ENCODE measurements around the gene IDI1.

IDI1 gene

DNA sequence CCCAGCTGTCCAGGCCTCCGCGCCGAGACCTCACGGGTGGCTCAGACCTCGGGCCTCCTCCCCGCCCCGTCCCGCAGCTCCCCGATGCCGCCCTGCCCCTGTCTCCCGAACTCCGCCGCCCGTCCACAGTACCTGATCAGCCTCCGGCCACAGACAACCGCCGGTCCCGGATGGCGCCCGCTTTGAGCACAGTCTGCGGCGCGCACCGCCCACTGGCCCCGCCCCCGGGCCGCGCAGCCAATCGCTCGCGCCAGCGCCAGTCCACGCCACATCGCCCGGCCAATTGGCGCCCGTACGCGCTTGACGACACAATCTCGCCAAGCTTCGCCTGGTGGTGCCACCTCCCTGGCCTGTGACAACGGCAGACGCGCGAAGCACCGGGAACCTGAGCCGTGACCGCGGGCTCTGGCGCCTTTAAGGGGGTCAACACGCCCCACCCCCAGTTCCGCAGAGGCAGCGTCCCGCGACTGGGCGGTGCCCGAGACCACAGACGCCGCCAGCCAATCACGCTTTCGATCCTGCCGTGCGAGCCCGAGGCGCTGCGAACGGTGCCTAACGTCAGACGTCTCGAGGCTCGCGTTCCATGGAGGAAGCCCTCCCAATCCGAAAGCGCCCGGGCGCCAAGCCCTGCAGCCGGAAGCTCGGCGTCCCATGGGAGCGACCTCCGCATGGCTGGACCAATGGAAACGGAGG, at the start of gene IDI1:
TSS of gene IDI1 (minus strand) at position 388 of the 693 bp plus-strand sequence. CDS start at position 272, 116 bp downstream.
- H3K9ac ChIP-seq (ENCODE audit: low read depth, low read length) = peak within 1 kb of the TSS; percentile 89
- H3K36me3 ChIP-seq (ENCODE audit: control insufficient read depth, insufficient read depth, low read length) = peaks cover 5% of the 10 kb centered on the region
- peak within 1 kb of the TSS; percentile 98 for H3K4me3 ChIP-seq (ENCODE audit: low read depth, low read length)
- peaks cover 4% of the 10 kb centered on the region for H3K4me1 ChIP-seq (ENCODE audit: control insufficient read depth, insufficient read depth, low read length)
- H3K9me3 ChIP-seq (ENCODE audit: control insufficient read depth, insufficient read depth, low read length) = no peaks in the 10 kb centered on the region
- no peaks in the 10 kb centered on the region for H3K27me3 ChIP-seq (ENCODE audit: control insufficient read depth, insufficient read depth, low read length)

DNA sequence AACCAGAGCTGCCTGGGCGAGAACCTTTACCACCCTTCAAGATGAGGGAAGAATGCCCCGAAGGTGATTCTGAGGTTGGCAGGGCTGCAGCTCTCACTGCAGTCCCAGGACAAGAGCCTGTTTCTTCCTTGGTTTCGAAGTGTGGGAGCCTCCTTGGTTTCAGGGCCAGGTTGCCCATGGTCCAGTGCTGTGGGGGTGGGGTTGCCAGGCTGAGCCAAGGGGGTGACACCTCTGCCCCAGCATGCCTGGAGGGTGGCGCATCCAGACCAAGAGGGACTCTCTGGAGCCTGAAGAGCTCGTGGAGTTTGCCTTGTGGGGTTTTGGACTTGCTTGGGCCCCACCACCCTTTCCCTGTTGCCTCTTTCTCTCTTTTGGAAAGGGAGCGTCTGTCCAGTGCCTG, 48.5 kb upstream of the IDI1 start:
- H3K4me1 ChIP-seq (ENCODE audit: control insufficient read depth, insufficient read depth, low read length) = no peaks in the 10 kb centered on the region
- H3K27me3 ChIP-seq (ENCODE audit: control insufficient read depth, insufficient read depth, low read length) = no peaks in the 10 kb centered on the region
- no peak overlapping the region for H3K4me3 ChIP-seq (ENCODE audit: low read depth, low read length)
- no peaks in the 10 kb centered on the region for H3K9me3 ChIP-seq (ENCODE audit: control insufficient read depth, insufficient read depth, low read length)
- no peak overlapping the region for H3K9ac ChIP-seq (ENCODE audit: low read depth, low read length)
- H3K36me3 ChIP-seq (ENCODE audit: control insufficient read depth, insufficient read depth, low read length) = peaks cover 16% of the 10 kb centered on the region

DNA sequence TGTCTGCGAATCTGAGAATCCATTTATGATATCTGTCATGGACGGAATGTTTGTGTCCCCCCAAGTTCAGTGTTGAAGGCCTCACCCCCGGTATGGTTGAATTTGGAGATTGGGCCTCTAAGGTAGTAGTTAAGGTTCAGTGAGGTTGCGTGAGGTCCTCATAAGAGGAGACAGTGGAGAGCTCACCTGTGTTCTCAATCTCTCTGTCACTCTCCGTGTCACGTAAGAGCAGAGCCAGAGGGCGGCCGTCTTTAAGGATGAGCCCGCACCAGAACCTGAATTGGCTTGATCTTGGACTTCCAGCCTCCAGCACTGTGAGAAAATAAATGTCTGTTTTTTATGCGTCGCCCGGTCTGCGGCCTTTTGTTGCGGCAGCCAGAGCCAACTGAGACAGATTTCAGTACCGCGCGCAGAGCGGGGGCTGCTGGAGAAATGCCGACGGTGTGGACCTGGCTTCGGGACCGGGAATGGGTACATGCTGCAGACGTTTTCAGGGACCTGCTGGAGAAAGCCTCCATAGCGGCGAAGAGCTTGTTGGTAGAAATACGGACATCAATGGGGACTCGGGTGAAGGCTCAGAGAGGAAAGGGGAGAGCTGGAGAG, 47.5 kb upstream of the IDI1 start:
- H3K27me3 ChIP-seq (ENCODE audit: control insufficient read depth, insufficient read depth, low read length) = no peaks in the 10 kb centered on the region
- H3K4me3 ChIP-seq (ENCODE audit: low read depth, low read length) = no peak overlapping the region
- H3K4me1 ChIP-seq (ENCODE audit: control insufficient read depth, insufficient read depth, low read length) = no peaks in the 10 kb centered on the region
- H3K36me3 ChIP-seq (ENCODE audit: control insufficient read depth, insufficient read depth, low read length) = peaks cover 16% of the 10 kb centered on the region
- H3K9me3 ChIP-seq (ENCODE audit: control insufficient read depth, insufficient read depth, low read length) = no peaks in the 10 kb centered on the region
- no peak overlapping the region for H3K9ac ChIP-seq (ENCODE audit: low read depth, low read length)

DNA sequence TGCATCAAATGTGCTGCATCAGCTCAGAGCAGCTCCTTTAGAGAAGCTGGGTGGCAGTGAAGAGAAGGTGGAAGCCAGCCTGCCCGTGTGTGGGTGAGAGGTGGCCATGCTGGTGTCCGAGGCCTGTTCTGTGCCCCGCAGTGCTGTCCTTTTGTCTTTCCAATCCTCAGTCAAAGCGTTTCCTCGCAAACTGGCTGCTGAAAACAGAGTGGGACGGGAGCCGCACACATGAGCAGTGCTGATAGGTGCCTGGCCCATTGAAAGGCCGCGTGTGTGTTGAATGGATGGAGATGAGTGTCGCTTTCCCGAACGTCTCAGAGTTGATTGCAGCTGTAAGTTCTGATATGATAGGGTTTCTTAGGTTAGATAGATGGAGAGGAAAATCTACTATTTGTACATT, 46.6 kb upstream of the IDI1 start:
- H3K36me3 ChIP-seq (ENCODE audit: control insufficient read depth, insufficient read depth, low read length) = peaks cover 12% of the 10 kb centered on the region
- H3K27me3 ChIP-seq (ENCODE audit: control insufficient read depth, insufficient read depth, low read length) = no peaks in the 10 kb centered on the region
- no peaks in the 10 kb centered on the region for H3K9me3 ChIP-seq (ENCODE audit: control insufficient read depth, insufficient read depth, low read length)
- H3K9ac ChIP-seq (ENCODE audit: low read depth, low read length) = no peak overlapping the region
- H3K4me3 ChIP-seq (ENCODE audit: low read depth, low read length) = no peak overlapping the region
- no peaks in the 10 kb centered on the region for H3K4me1 ChIP-seq (ENCODE audit: control insufficient read depth, insufficient read depth, low read length)

DNA sequence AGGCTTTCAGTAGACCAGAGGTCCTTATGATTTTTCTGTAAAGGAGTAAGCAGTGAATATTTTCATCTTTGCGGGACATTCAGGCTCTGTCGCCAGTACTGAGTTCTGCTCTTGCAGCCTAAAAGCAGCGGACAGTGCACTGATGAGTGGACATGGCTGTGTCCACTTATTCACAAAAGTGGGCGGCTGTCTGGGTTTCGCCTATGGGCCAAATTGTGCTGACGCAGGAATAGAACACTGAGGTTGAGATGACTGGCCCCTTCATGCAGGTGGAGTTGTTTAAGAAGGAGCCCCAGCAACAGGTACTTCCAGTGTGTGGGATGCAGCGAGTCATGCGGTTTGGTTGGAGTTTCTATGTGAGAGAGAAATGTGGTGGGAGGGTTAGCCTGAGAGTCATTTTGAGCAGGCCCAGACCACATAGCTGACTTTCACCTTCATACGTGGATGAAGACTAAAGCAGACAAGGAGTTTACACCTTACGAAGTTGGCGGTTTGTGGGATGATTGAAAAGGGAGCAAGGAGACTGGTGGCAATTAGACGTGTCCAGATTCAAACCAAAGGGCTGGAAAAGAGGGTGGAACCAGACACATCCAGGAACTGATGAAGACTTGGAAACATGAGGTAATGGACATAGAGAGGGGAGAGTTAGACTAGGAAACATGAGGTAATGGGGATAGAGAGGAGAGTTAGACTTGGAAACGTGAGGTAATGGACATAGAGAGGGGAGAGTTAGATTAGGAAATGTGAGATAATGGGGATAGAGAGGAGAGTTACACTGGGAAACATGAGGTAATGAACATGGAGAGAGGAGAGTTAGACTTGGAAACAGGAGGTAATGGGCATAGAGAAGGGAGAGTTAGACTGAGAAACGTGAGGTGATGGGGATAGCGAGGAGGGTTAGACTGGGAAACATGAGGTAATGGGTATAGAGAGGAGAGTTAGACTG, 45.5 kb upstream of the IDI1 start:
- H3K36me3 ChIP-seq (ENCODE audit: control insufficient read depth, insufficient read depth, low read length) = peaks cover 12% of the 10 kb centered on the region
- no peaks in the 10 kb centered on the region for H3K9me3 ChIP-seq (ENCODE audit: control insufficient read depth, insufficient read depth, low read length)
- no peaks in the 10 kb centered on the region for H3K4me1 ChIP-seq (ENCODE audit: control insufficient read depth, insufficient read depth, low read length)
- H3K4me3 ChIP-seq (ENCODE audit: low read depth, low read length) = no peak overlapping the region
- no peak overlapping the region for H3K9ac ChIP-seq (ENCODE audit: low read depth, low read length)
- no peaks in the 10 kb centered on the region for H3K27me3 ChIP-seq (ENCODE audit: control insufficient read depth, insufficient read depth, low read length)

DNA sequence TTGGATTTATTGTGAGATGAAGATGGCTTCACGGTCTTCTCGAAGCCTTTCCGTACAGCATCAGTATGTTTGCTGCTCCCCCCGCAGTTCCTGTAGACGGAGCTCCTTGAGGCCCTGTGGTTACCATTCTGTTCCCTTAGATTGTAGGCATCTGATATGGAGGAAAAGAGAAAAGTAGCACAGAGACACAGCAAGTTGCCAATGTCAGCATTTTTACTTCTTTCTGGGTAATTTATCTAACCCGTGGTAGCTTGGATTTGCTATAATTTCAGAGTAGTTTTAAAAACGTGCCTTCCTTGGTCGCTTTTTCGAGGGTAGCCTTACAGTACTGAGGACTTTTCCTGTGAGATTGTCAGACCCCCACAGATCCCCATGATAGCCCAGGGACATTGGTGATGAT, 44.8 kb upstream of the IDI1 start:
- Histone ChIP-seq H3K27me3 (ENCODE audit: control insufficient read depth, insufficient read depth, low read length) (no peaks in the 10 kb centered on the region), H3K9me3 (ENCODE audit: control insufficient read depth, insufficient read depth, low read length) (no peaks in the 10 kb centered on the region), H3K4me3 (ENCODE audit: low read depth, low read length) (no peak overlapping the region), H3K9ac (ENCODE audit: low read depth, low read length) (no peak overlapping the region), H3K4me1 (ENCODE audit: control insufficient read depth, insufficient read depth, low read length) (no peaks in the 10 kb centered on the region), H3K36me3 (ENCODE audit: control insufficient read depth, insufficient read depth, low read length) (peaks cover 17% of the 10 kb centered on the region)

DNA sequence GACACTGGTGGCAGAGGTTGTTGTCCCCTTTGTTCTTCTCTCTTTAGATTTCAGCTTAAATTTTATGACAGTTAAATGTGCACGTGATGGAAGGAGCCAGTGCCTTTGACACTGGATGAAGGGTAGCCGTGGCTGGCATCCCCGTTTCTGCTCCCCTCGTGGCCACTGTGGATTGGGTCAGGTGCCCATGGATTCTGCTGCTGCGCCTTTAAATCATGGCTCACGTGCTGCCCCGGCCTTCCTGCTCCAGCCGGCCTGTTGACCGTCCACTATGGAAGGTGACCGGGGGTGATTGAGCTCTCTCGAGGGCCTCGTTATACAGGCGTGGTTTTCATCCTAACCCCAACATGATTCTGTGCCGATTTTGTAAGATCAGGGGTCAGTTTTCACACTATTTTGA, 41.8 kb upstream of the IDI1 start:
- Histone ChIP-seq H3K27me3 (ENCODE audit: control insufficient read depth, insufficient read depth, low read length) (no peaks in the 10 kb centered on the region), H3K4me1 (ENCODE audit: control insufficient read depth, insufficient read depth, low read length) (no peaks in the 10 kb centered on the region), H3K9ac (ENCODE audit: low read depth, low read length) (no peak overlapping the region), H3K4me3 (ENCODE audit: low read depth, low read length) (no peak overlapping the region), H3K9me3 (ENCODE audit: control insufficient read depth, insufficient read depth, low read length) (no peaks in the 10 kb centered on the region), H3K36me3 (ENCODE audit: control insufficient read depth, insufficient read depth, low read length) (peaks cover 11% of the 10 kb centered on the region)

DNA sequence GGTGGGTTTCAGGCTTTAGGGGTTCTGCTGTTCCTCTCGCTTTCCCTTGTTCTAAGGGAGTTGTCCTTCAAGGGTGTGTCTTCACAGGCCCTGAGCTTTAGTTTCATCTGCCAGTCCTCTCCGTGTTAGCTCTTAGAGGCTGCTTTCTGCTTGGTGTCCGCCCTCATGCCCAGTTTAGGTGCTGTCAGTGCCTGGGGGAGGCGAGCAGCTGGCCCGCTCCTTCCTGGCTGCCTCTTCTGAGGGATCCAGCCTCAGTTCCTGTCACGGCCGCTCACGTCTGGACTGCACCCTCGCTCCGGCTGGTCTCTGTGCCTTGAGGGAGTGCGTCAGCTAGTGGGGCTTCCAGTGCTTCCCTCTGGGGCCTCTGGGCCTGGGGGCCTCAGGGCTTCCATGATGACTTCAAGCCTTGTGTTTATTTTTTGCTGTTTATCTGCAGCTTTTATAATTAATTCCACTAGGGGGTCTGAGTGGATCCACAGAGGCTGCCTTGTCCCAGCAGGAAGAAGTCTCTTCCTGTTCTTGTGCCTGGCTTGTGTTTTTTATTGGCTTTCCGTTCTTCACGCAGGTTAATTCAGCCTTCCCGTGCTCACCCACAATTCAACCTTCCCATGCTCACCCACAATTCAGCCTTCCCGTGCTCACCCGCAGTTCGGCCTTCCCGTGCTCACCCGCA, 40.2 kb upstream of the IDI1 start:
- H3K4me3 ChIP-seq (ENCODE audit: low read depth, low read length) = no peak overlapping the region
- H3K36me3 ChIP-seq (ENCODE audit: control insufficient read depth, insufficient read depth, low read length) = peaks cover 15% of the 10 kb centered on the region
- no peaks in the 10 kb centered on the region for H3K27me3 ChIP-seq (ENCODE audit: control insufficient read depth, insufficient read depth, low read length)
- H3K9me3 ChIP-seq (ENCODE audit: control insufficient read depth, insufficient read depth, low read length) = no peaks in the 10 kb centered on the region
- H3K4me1 ChIP-seq (ENCODE audit: control insufficient read depth, insufficient read depth, low read length) = no peaks in the 10 kb centered on the region
- no peak overlapping the region for H3K9ac ChIP-seq (ENCODE audit: low read depth, low read length)

DNA sequence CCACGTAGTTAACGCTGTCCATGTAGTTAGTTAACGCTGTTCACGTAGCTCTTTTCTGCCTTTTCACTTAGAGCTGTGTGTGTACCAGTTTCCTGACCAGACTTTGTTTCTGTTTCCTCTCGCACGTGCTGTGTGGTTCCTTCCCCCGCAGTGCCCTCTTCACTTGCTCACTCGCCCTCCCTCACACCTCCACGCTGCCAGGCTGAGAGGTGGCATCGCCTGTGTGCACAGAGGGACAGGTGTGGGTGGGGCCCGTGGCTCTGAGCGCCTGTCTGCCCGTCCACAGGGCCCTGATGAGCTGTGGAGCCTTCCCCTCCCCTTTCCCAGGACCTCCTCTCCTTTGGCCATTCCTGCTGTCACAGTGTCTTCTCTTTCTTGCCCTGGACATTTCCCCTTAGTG, 37.9 kb upstream of the IDI1 start:
- H3K9me3 ChIP-seq (ENCODE audit: control insufficient read depth, insufficient read depth, low read length) = no peaks in the 10 kb centered on the region
- H3K9ac ChIP-seq (ENCODE audit: low read depth, low read length) = no peak overlapping the region
- no peak overlapping the region for H3K4me3 ChIP-seq (ENCODE audit: low read depth, low read length)
- no peaks in the 10 kb centered on the region for H3K27me3 ChIP-seq (ENCODE audit: control insufficient read depth, insufficient read depth, low read length)
- no peaks in the 10 kb centered on the region for H3K4me1 ChIP-seq (ENCODE audit: control insufficient read depth, insufficient read depth, low read length)
- H3K36me3 ChIP-seq (ENCODE audit: control insufficient read depth, insufficient read depth, low read length) = peaks cover 16% of the 10 kb centered on the region

DNA sequence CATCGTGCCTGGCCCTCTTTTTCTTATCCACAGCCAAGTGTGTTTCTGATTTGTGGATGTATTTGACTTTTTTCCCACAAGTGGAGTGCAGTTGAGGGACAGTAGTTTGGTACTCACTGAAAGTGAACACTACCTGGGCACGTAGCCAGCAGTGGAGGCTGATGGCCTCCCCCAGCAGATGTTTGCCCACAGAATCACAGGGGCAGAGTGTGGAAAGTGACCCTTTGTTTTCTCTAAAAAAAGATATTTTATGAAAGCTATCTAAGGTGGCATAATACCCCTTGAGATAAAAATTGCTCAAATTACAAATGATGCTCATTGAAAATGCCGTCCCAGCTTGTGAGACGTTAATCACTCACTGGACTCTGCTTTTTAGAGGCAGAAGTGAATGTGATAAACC, 36.3 kb upstream of the IDI1 start:
- Histone ChIP-seq H3K9ac (ENCODE audit: low read depth, low read length) (no peak overlapping the region), H3K4me3 (ENCODE audit: low read depth, low read length) (no peak overlapping the region), H3K9me3 (ENCODE audit: control insufficient read depth, insufficient read depth, low read length) (no peaks in the 10 kb centered on the region), H3K27me3 (ENCODE audit: control insufficient read depth, insufficient read depth, low read length) (no peaks in the 10 kb centered on the region), H3K4me1 (ENCODE audit: control insufficient read depth, insufficient read depth, low read length) (no peaks in the 10 kb centered on the region), H3K36me3 (ENCODE audit: control insufficient read depth, insufficient read depth, low read length) (peaks cover 16% of the 10 kb centered on the region)
